K562 (cell line): Measurements from ENCODE around the gene ARHGAP23. TPM values are rescaled to one million over a fixed set of nuclear protein-coding genes. Genes with fewer than 3 reads are reported as not detected.
A peak's percentile ranks its signal among the peaks of the same experiment; 100 is the strongest.

Source experiments
- ATF1 ChIP-seq, 2 experiments: fragments of 450-650 bp in 1 of 2; IDR thresholded peaks; 2 replicates each; pipeline ENCODE4 v1.6.1; 2016; ENCODE audit warnings: missing compliant biosample characterization in 1 of 2, missing genetic modification characterization in 1 of 2
- CTBP1 ChIP-seq: fragments of 450-650 bp; IDR thresholded peaks from 2 replicates; pipeline ENCODE4 v1.6.1; 2016; ENCODE audit warnings: borderline replicate concordance
- CXXC5 ChIP-seq: fragments of 250-450 bp; sonication (Bioruptor Pico); IDR thresholded peaks from 2 replicates; pipeline ENCODE4 v1.8.0; 2022; ENCODE audit warnings: inconsistent platforms, mild to moderate bottlenecking, moderate library complexity
- ESRRA ChIP-seq: fragments of 450-650 bp; IDR thresholded peaks from 2 replicates; pipeline ENCODE4 v1.6.1; 2014; ENCODE audit warnings: low read depth, mild to moderate bottlenecking, moderate library complexity, borderline replicate concordance
- KLF1 ChIP-seq: fragments of 450-650 bp; IDR thresholded peaks from 2 replicates; pipeline ENCODE4 v1.6.1; 2016; ENCODE audit warnings: missing genetic modification characterization, missing compliant biosample characterization
- TARDBP ChIP-seq: fragments of 450-650 bp; IDR thresholded peaks from 2 replicates; pipeline ENCODE4 v1.6.1; 2016
- polyA plus RNA-seq, 8 experiments: library from polyadenylated mRNA; depleted of rRNA in 4 of 8; stranded (reverse) in 5 of 8; unstranded in 3 of 8; fragments of >200 nt; fragmentation: Nextera tagmentation in 2 of 8; fragmentation: Illumina TruSeq in 1 of 8; extraction: Ambion mirVana in 2 of 8; extraction: Trizol in 1 of 8; gene quantifications; 2 replicates each; pipeline versions ENCODE4 v1.2.1 to v1.2.3, GENCODE V29; 2011 to 2014; ENCODE audit warnings: inconsistent platforms in 1 of 8, missing spikeins in 1 of 8
- total RNA-seq, 7 experiments: library from RNA; depleted of rRNA in 6 of 7; stranded (reverse); fragments of >200 nt in 6 of 7; fragmentation: Illumina TruSeq in 2 of 7; extraction: Trizol in 2 of 7; gene quantifications; 2 replicates each; pipeline versions ENCODE4 v1.2.1 to v1.2.3, GENCODE V29; 2011 to 2021; ENCODE audit warnings: low replicate concordance in 1 of 7
- TF ChIP-seq, protein P1 (sequence below): fragments of 450-650 bp; formaldehyde crosslinking; IDR thresholded peaks from 2 replicates; pipeline ENCODE4 v1.4.0; 2022; ENCODE audit warnings: missing genetic modification characterization
- TF ChIP-seq, protein P2 (sequence below): fragments of 450-650 bp; IDR thresholded peaks from 2 replicates; pipeline ENCODE4 v1.6.1; 2016; ENCODE audit warnings: low read depth, mild to moderate bottlenecking, moderate library complexity
- TF ChIP-seq, protein P3 (sequence below): fragments of 200-800 bp; sonication (Bioruptor generic); IDR thresholded peaks from 2 replicates; pipeline ENCODE4 v1.6.1; 2017; ENCODE audit warnings: missing genetic modification characterization, missing compliant biosample characterization

Gene ARHGAP23
- total and polyA plus RNA-seq, 9 of the 15 experiments (the other 6 are each of a cell fraction or from before 2014, with no cell fraction given): 0.01 to 2.7 (median 0.70) TPM

DNA sequence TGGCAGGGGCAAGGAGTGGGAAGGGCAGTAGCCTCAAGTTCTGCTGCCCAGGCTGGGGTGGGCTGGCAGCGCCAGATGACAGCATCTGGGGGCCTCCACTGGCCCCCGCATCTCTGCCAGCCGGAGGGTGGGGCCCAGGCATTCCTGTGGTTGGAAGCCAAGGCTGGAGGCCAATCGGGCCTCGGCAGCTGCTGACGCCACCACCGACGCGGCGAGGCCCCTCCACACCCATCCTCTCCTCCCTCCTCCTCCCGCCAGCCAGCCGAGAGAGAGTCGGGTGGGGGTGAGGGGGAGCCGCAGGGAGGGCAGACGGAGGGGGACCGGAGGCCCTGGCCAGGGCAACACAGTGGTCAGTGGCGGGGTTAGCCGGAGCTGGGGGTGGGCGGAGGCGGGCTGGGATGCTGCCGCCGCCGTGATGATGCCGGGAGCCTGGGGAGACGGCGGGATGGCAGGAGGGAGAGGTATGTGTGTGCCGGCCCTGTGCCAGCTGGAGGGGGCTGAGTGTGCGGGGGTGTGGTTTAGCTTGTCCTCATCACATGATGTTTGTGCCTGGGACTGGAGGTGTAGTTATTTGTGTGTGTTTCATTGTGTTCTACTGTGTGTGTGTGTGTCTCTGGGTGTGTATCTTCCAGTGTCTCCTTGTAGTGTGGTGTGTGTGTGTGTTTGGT lies 36.6 kb downstream of the ARHGAP23 start (continued):
- TF ChIP-seq, protein P1, sequence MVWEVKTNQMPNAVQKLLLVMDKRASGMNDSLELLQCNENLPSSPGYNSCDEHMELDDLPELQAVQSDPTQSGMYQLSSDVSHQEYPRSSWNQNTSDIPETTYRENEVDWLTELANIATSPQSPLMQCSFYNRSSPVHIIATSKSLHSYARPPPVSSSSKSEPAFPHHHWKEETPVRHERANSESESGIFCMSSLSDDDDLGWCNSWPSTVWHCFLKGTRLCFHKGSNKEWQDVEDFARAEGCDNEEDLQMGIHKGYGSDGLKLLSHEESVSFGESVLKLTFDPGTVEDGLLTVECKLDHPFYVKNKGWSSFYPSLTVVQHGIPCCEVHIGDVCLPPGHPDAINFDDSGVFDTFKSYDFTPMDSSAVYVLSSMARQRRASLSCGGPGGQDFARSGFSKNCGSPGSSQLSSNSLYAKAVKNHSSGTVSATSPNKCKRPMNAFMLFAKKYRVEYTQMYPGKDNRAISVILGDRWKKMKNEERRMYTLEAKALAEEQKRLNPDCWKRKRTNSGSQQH (CRISPR knock-in tag): 0 out of 2 replicates have a peak, but pooled peaks have one; percentile 8
- TF ChIP-seq, protein P2, sequence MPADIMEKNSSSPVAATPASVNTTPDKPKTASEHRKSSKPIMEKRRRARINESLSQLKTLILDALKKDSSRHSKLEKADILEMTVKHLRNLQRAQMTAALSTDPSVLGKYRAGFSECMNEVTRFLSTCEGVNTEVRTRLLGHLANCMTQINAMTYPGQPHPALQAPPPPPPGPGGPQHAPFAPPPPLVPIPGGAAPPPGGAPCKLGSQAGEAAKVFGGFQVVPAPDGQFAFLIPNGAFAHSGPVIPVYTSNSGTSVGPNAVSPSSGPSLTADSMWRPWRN: no peak
- peak; percentile 26; the same call in 1 of the 2 replicates for TF ChIP-seq ATF1 (CRISPR knock-in tag; IDR thresholded peaks at IDR 0.05)
- peak; percentile 75 for TF ChIP-seq ATF1 (tag; IDR thresholded peaks at IDR 0.05)
- TF ChIP-seq, protein P3, sequence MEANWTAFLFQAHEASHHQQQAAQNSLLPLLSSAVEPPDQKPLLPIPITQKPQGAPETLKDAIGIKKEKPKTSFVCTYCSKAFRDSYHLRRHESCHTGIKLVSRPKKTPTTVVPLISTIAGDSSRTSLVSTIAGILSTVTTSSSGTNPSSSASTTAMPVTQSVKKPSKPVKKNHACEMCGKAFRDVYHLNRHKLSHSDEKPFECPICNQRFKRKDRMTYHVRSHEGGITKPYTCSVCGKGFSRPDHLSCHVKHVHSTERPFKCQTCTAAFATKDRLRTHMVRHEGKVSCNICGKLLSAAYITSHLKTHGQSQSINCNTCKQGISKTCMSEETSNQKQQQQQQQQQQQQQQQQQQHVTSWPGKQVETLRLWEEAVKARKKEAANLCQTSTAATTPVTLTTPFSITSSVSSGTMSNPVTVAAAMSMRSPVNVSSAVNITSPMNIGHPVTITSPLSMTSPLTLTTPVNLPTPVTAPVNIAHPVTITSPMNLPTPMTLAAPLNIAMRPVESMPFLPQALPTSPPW (CRISPR knock-in tag): peak; percentile 66
- 0 out of 2 replicates have a peak, but pooled peaks have one; percentile 38 for TF ChIP-seq CTBP1
- peak; percentile 26; the same call in 1 of the 2 replicates for TF ChIP-seq ESRRA
- no peak for TF ChIP-seq TARDBP
- TF ChIP-seq KLF1 (tag): no peak
- 0 out of 2 replicates have a peak, but pooled peaks have one; percentile 20 for TF ChIP-seq CXXC5 (CRISPR knock-in tag)
